GM12872 (cell line): ENCODE results near the gene MAD2L2.

Source experiments
- CTCF ChIP-seq: IDR thresholded peaks from 3 replicates; pipeline ENCODE4 v1.5.1; 2011; ENCODE audit warnings: low read depth, mild to moderate bottlenecking, low read length, moderate library complexity; ENCODE audit not compliant: insufficient read depth

MAD2L2 gene

GRCh38 chr1:11712285-11712684, 31.3 kb upstream of the MAD2L2 start:
- no peak for TF ChIP-seq CTCF

DNA sequence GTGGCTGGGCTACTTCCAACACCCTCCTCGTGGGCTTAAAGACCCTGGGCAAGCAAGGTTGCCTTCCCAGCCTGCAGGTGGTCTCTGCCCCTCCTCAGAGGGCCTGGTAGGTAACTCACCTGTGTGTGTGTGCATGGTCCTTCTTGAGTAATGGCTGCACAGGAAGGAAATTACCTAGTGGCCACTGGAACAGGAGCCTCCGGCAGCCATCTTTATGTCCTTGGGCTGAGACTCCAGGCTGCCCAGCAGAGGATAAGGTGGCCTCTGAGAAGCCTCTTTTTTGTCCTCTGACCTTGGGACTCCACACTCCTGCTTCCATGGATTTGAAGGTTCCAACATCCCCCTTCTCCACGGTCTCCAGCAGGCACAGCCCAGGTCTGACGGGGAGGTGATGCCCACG, 30.5 kb upstream of the MAD2L2 start:
- TF ChIP-seq CTCF, result no peak

DNA sequence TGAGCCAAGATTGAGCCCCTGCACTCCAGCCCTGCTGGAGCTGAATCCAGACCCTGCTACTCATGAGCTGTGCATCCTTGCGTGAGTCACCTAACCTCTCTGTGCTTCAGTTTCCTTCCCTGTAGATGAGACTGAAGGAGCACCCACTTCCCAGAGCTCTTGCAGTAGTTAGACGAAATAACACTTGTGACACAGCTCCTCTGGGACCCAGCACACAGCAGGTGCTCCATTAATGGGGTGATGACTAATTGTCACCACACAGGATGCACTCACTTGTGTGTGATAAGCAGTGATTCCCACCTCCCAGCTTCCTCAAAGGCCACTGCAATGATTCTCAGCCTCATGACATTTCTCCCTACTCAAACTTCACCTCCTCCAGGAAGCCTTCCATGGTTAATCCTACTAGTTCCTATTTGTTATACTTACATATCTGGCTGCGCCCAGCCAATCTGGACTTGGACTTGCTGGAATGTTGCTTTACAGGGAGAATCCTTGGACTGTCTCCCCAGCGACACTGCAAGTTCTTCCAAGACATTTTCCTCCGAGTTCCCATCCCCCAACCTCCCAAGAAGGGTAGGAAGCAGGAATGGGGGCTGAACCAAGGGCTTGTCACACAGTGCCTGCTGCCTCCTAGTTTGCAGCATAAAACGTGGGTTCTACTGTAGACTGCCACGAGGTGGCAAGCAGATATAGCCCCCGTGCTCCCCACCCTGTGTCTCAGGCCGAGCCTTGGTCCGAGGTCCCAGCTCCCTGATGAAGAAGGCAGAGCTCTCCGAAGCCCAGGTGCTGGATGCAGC, 27.8 kb upstream of the MAD2L2 start:
- no peak for TF ChIP-seq CTCF

DNA sequence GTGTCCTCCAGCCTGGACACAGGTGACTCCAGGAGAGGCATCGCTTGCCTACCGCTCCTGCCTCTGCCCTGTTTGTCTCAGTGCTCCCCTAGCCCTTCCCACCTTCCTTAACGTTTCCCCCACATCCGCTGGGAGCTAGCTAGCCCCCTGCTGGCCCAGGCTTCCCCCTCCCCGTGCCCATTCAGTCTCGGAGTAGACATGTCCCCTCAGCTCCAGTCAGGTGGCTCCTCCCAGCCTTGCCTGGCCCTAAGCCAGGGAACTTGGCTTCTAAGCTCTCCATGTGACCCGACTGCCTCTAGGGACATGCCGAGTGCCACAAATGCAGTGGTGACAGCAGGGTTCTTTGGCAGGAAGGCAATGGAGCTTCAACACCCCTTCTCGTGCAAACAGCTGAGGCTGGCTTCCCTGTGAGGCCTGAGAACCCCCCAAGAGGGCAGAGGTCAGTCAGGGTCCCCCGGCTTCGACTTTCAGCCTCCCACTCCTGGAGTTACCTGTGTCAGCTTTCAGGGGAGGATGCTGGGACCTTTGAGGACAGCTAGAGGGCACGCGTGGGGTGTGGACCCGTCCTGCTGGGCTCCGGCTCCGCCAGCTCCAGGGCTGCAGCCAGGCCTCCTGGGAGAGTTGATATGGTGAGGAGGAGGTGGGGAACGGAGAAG, 26.8 kb upstream of the MAD2L2 start:
- no peak for TF ChIP-seq CTCF

- TF ChIP-seq CTCF, result no peak
Measured at GRCh38 chr1:11706292-11706691, 25.3 kb upstream of the MAD2L2 start.

DNA sequence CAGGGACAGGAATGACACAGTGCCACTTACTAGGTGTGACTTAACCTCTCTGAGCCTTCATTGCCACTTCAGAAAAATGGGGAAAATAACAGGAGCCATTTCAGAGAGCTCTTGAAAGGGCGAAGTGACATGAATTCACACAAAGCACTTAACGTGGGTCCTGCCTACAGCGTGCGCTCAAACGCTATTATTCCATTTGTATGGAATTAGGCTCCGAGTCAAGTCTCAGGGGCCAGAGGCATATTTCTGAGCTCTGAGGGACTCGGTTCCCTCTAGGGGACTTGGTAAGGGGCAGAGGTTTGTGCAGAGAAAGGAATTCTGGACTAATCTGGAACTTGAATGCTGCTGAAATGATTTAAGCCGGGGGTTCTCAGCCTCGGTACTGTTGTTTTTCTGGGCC, 24.6 kb upstream of the MAD2L2 start:
- no peak for TF ChIP-seq CTCF

DNA sequence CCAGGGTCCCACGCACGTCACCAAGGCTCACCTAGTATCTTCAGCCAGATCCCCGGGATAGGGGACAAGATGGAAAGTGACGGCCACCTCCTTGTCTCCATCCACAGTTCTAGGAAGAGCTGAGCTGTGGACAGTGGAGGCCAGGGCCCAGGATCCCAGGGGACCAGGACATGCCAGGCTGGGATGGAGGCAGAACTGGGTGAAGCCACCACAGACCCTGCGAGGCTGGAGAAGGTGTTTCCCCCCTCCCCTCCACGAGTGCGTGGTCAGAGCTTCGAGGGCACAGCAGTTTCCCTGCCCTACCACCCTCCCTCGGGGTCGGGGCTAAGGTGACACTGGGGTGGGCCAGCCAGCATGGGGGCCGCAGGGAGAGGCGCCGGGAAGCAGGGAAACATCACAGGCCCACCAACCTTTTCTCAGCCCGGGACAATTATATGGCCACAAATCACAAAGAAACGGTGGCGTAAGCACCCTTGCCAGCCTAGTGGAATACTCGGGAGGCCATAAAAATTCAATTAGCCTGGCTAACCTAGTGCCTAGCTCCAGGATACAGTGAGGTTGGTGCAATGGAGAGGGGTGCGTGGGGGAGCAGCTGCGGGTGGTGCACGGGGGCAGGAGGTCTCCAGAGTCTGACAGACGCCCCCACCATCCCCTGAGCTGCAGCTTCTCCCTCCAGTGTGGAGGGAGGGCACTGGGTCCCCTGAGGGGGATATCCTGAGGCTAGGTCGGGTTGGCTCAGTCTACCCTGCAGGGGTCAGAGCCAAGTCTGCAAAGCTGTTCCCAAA, 23.9 kb upstream of the MAD2L2 start:
- no peak for TF ChIP-seq CTCF
